HepG2 (cell line): ENCODE results near the gene SLC44A5. TPM values are rescaled to one million over a fixed set of nuclear protein-coding genes. Genes with fewer than 3 reads are reported as not detected.

ENCODE experiments used
- ATAC-seq: fragments of 200-7000 bp; cut with Tn5 transposase; 3 replicates; pipeline ENCODE4 v1.9.1; 2020; ENCODE audit warnings: mild to moderate bottlenecking, moderate library complexity
- BruUV-seq: library from RNA; stranded (reverse); fragments of 400-500 nt; replicated peaks from 2 replicates; lab custom pipeline; 2021; lab: Mats Ljungman, UMichigan
- CTCF ChIA-PET: fragments of 300-600 bp; formaldehyde crosslinking; extraction: SDS; loops from one replicate; lab custom pipeline; 2021; ENCODE audit warnings: low total read pairs, inconsistent platforms, low intra/inter-chr PET ratio; lab: Yijun Ruan, JAX
- POLR2A ChIA-PET: fragments of 350-600 bp; sonication (Branson Sonifier 250); formaldehyde crosslinking; loops from one replicate; lab custom pipeline; 2020; ENCODE audit warnings: antibody characterized with exemption, inconsistent platforms; lab: Yijun Ruan, JAX
- DNase-seq: peaks from one replicate; pipeline ENCODE4 v3.0.0-alpha.2; 2015; ENCODE audit warnings: low spot score
- FAIRE-seq: peaks from 3 replicates; lab custom pipeline; 2011; peaks lifted over from hg19 to GRCh38; lab: Jason Lieb, UNC
- H2AFZ ChIP-seq: one replicate; pipeline ENCODE4 v1.6.1; 2011; ENCODE audit warnings: low read length, inconsistent platforms
- H3K27ac ChIP-seq: fragments of 300-600 bp; 3 replicates; pipeline ENCODE4 v1.8.0; 2011; ENCODE audit warnings: mixed run types, mild to moderate bottlenecking, mixed read lengths, low read length, inconsistent platforms; ENCODE audit not compliant: insufficient read depth; ENCODE audit errors: extremely low read length
- H3K27me3 ChIP-seq, 2 experiments: fragments of 200-600 bp in 1 of 2; 2 replicates in 1 of 2; 3 replicates in 1 of 2; pipeline versions ENCODE4 v1.6.0 to v1.8.0; 2011; ENCODE audit warnings: low read length in 2 of 2, mild to moderate bottlenecking in 2 of 2, moderate library complexity in 2 of 2, inconsistent platforms in 1 of 2; ENCODE audit not compliant: insufficient read depth in 2 of 2, control insufficient read depth in 1 of 2
- H3K36me3 ChIP-seq, 2 experiments: fragments of 200-600 bp in 1 of 2; replicated peaks in 1 of 2; 2 replicates in 1 of 2; 3 replicates in 1 of 2; pipeline versions ENCODE4 v1.5.1 to v1.8.0; 2011; ENCODE audit warnings: low read length in 2 of 2, inconsistent platforms in 1 of 2; ENCODE audit not compliant: insufficient read depth in 2 of 2, control insufficient read depth in 1 of 2
- H3K4me1 ChIP-seq: 2 replicates; pipeline ENCODE4 v1.5.1; 2012; ENCODE audit warnings: low read length, inconsistent platforms; ENCODE audit not compliant: insufficient read depth
- H3K4me2 ChIP-seq: 2 replicates; pipeline ENCODE4 v1.6.0; 2011; ENCODE audit warnings: low read depth, low read length, inconsistent platforms
- H3K4me3 ChIP-seq, 3 experiments: fragments of 200-600 bp in 1 of 3; sonication (generic), shearing (Covaris generic) in 1 of 3; replicated peaks in 1 of 3; 2 replicates each; pipeline ENCODE4 v1.5.1; 2011 to 2016; ENCODE audit warnings: low read length in 3 of 3, inconsistent platforms in 2 of 3, low read depth in 2 of 3, mild to moderate bottlenecking in 2 of 3, control low read depth in 1 of 3, mixed read lengths in 1 of 3; ENCODE audit not compliant: insufficient read depth in 1 of 3
- H3K79me2 ChIP-seq: one replicate; pipeline ENCODE4 v1.6.1; 2011; ENCODE audit warnings: low read length, inconsistent platforms; ENCODE audit not compliant: insufficient read depth
- H3K9ac ChIP-seq: 2 replicates; pipeline ENCODE4 v1.6.0; 2011; ENCODE audit warnings: mild to moderate bottlenecking, low read depth, low read length, inconsistent platforms; ENCODE audit not compliant: insufficient read depth
- H3K9me3 ChIP-seq: 2 replicates; pipeline ENCODE4 v1.5.1; 2012; ENCODE audit warnings: mild to moderate bottlenecking, low read length
- H4K20me1 ChIP-seq: 2 replicates; pipeline ENCODE4 v1.6.0; 2011; ENCODE audit warnings: inconsistent platforms, mild to moderate bottlenecking, low read length, moderate library complexity; ENCODE audit not compliant: insufficient read depth
- ATF7 ChIP-seq, 2 experiments: fragments of 450-650 bp in 1 of 2; sonication (generic) in 1 of 2; formaldehyde crosslinking in 1 of 2; IDR thresholded peaks; 2 replicates each; pipeline versions ENCODE4 v1.4.0 to v1.6.1; 2016 to 2020; ENCODE audit warnings: antibody characterized with exemption in 1 of 2, mild to moderate bottlenecking in 1 of 2, missing genetic modification reagents in 1 of 2
- CEBPZ ChIP-seq: IDR thresholded peaks from 2 replicates; pipeline ENCODE4 v1.6.1; 2012; ENCODE audit warnings: low read length, improper control_type of control experiment
- HBP1 ChIP-seq: IDR thresholded peaks from 2 replicates; pipeline ENCODE4 v1.6.1; 2016; ENCODE audit warnings: low read depth, control low read depth
- HES4 ChIP-seq: sonication (generic); formaldehyde crosslinking; IDR thresholded peaks from 2 replicates; pipeline ENCODE4 v1.9.0; 2021; ENCODE audit warnings: mild to moderate bottlenecking, missing genetic modification reagents, borderline replicate concordance
- KLF12 ChIP-seq: sonication (generic); formaldehyde crosslinking; IDR thresholded peaks from 2 replicates; pipeline ENCODE4 v1.4.0; 2020; ENCODE audit warnings: missing genetic modification reagents, borderline replicate concordance
- MAF1 ChIP-seq: sonication (generic); formaldehyde crosslinking; IDR thresholded peaks from 2 replicates; pipeline ENCODE4 v1.5.0; 2020; ENCODE audit warnings: missing genetic modification reagents, borderline replicate concordance
- MLXIP ChIP-seq: sonication (generic); formaldehyde crosslinking; IDR thresholded peaks from 2 replicates; pipeline ENCODE4 v1.9.0; 2021; ENCODE audit warnings: missing genetic modification reagents, borderline replicate concordance
- NFE2L2 ChIP-seq: fragments of 150-350 bp; IDR thresholded peaks from 2 replicates; pipeline ENCODE4 v1.6.1; 2014; ENCODE audit warnings: low read length
- NFKB2 ChIP-seq: sonication (generic); formaldehyde crosslinking; IDR thresholded peaks from 2 replicates; pipeline ENCODE4 v1.4.0; 2020; ENCODE audit warnings: missing genetic modification reagents, borderline replicate concordance
- POLR2A ChIP-seq, 2 experiments: IDR thresholded peaks; 2 replicates each; pipeline ENCODE4 v1.6.1; 2011; ENCODE audit warnings: low read depth in 2 of 2, low read length in 2 of 2, mild to moderate bottlenecking in 1 of 2, moderate library complexity in 1 of 2; ENCODE audit not compliant: insufficient read depth in 1 of 2
- RARA ChIP-seq: IDR thresholded peaks from 2 replicates; pipeline ENCODE4 v1.6.1; 2016; ENCODE audit warnings: missing genetic modification reagents, missing compliant biosample characterization
- SNAPC5 ChIP-seq: sonication (generic); formaldehyde crosslinking; IDR thresholded peaks from 2 replicates; pipeline ENCODE4 v1.8.1; 2023; ENCODE audit warnings: mild to moderate bottlenecking, missing genetic modification reagents, borderline replicate concordance
- THYN1 ChIP-seq: sonication (generic); formaldehyde crosslinking; IDR thresholded peaks from 2 replicates; pipeline ENCODE4 v1.8.1; 2023; ENCODE audit warnings: low read depth, mild to moderate bottlenecking, moderate library complexity, missing genetic modification reagents, borderline replicate concordance
- ZFP36L2 ChIP-seq: sonication (generic); formaldehyde crosslinking; IDR thresholded peaks from 2 replicates; pipeline ENCODE4 v1.4.0; 2020; ENCODE audit warnings: missing genetic modification reagents
- ZNF101 ChIP-seq: sonication (generic); formaldehyde crosslinking; IDR thresholded peaks from 2 replicates; pipeline ENCODE4 v1.4.0; 2020; ENCODE audit warnings: mild to moderate bottlenecking, low read depth, missing genetic modification reagents, borderline replicate concordance
- ZNF136 ChIP-seq: sonication (generic); formaldehyde crosslinking; IDR thresholded peaks from 2 replicates; pipeline ENCODE4 v1.8.1; 2022; ENCODE audit warnings: low read depth, mild to moderate bottlenecking, moderate library complexity, missing genetic modification reagents
- ZNF3 ChIP-seq: IDR thresholded peaks from 2 replicates; pipeline ENCODE4 v1.7.0; 2017; ENCODE audit warnings: inconsistent platforms
- ZSCAN20 ChIP-seq: sonication (generic); formaldehyde crosslinking; IDR thresholded peaks from 2 replicates; pipeline ENCODE4 v1.4.0; 2020; ENCODE audit warnings: missing genetic modification reagents, mild to moderate bottlenecking, borderline replicate concordance
- WGBS: methylation state at CpG from one replicate; pipeline ENCODE4 v1.1.6; 2017; ENCODE audit warnings: low lambda C conversion rate; 5-methylcytosine and 5-hydroxymethylcytosine counted together
- in situ Hi-C: cut with HindIII; loops from 2 replicates; pipeline ENCODE4 v1.10.0; 2017; ENCODE audit warnings: low pct_unique_long_range_greater_than_20kb; ENCODE audit not compliant: extremely low pct_ligation_motif_present
- intact Hi-C: fragments of 100-400 bp; cut with micrococcal nuclease; formaldehyde crosslinking; loops from one replicate; pipeline ENCODE4 v1.10.0; 2022; ENCODE audit not compliant: unreplicated experiment
- polyA plus RNA-seq, 8 experiments: library from polyadenylated mRNA; depleted of rRNA in 3 of 8; stranded (reverse) in 7 of 8; unstranded in 1 of 8; fragments of >200 nt; fragmentation: Illumina TruSeq in 4 of 8; extraction: Trizol in 4 of 8; gene quantifications; 2 replicates each; pipeline versions ENCODE4 v1.2.1 to v1.2.3, GENCODE V29; 2011 to 2016; ENCODE audit warnings: low read depth in 4 of 8, missing spikeins in 1 of 8, mixed read lengths in 1 of 8; ENCODE audit not compliant: insufficient read depth in 1 of 8
- total RNA-seq, 5 experiments: library from RNA; depleted of rRNA; stranded (reverse); fragments of >200 nt; fragmentation: Illumina TruSeq; extraction: Trizol; gene quantifications; 2 replicates each; pipeline ENCODE4 v1.2.3, GENCODE V29; 2016; ENCODE audit warnings: low read depth in 1 of 5

The SLC44A5 gene
- total and polyA plus RNA-seq, 2 of the 13 experiments (the other 11 are each of a cell fraction or from before 2014, with no cell fraction given), result 8.0 to 16.0 TPM

GRCh38 chr1:75613916-75614315, 3.0 kb upstream of the SLC44A5 start:
- peak overlapping the region; percentile 98; the same call in 1 of the 2 replicates for H3K4me2 ChIP-seq
- no peak overlapping the region for H3K4me3 ChIP-seq
- peaks cover 13% of the 10 kb centered on the region for H3K4me1 ChIP-seq
- no peaks in the 10 kb centered on the region for H3K79me2 ChIP-seq
- no peaks in the 10 kb centered on the region for H3K9me3 ChIP-seq
- intact Hi-C loops (loop anchor here (2.0 kb wide), 2 partner anchors 111 to 173 kb away; partner anchors contain the start of genes ACADM and RABGGTB), in situ Hi-C loops (no loop called here)
- no peaks in the 10 kb centered on the region for H4K20me1 ChIP-seq
- no peak for ATAC-seq
- no peak overlapping the region for H3K9ac ChIP-seq
- ChIA-PET CTCF (no interaction called here), POLR2A (interaction anchor here (1.5 kb wide), 1 partner anchor 111 kb away, joined by 5 read pairs; the partner anchor contains the start of gene ACADM)
- H3K27ac ChIP-seq, result no peak overlapping the region
- WGBS, result 95% methylated on average over 5 of the region's 5 CpGs
- no peak for DNase-seq
- no peaks in the 10 kb centered on the region for H3K36me3 ChIP-seq
- no peak overlapping the region for H2AFZ ChIP-seq
- BruUV-seq, result no TSS peak
- no peak for FAIRE-seq
- H3K27me3 ChIP-seq, result peaks cover 0 to 2% of the 10 kb centered on the region in 2 experiments; a peak in 1 of 5 replicates
- TF ChIP-seq ZSCAN20 (CRISPR knock-in tag) (no peak), SNAPC5 (CRISPR knock-in tag) (no peak), NFKB2 (CRISPR knock-in tag) (no peak), KLF12 (no peak), NFE2L2 (no peak), MAF1 (no peak), ZFP36L2 (CRISPR knock-in tag) (no peak), MLXIP (no peak), THYN1 (no peak), HBP1 (CRISPR knock-in tag) (no peak), ZNF101 (CRISPR knock-in tag) (no peak), POLR2A (IDR thresholded peaks at IDR 0.05; ENCODE audit: insufficient read depth in 1 of 2, low read depth in 2 of 2, low read length in 2 of 2) (no peak), RARA (CRISPR knock-in tag) (no peak), ZNF136 (CRISPR knock-in tag) (no peak), CEBPZ (no peak), HES4 (CRISPR knock-in tag) (no peak), ZNF3 (no peak), ATF7 (IDR thresholded peaks at IDR 0.05) (no peak), ATF7 (CRISPR knock-in tag; IDR thresholded peaks at IDR 0.05) (no peak)
